Neural progenitor cell (in vitro differentiated cells): ENCODE results near the gene HIP1R. TPM values are rescaled to one million over a fixed set of nuclear protein-coding genes. Genes with fewer than 3 reads are reported as not detected.
"Not testable (repeated sequence)": the region's sequence is repeated elsewhere in the genome, so short reads cannot be mapped to it uniquely, and the experiment has no call there.

Source experiments
- DNase-seq: peaks from one replicate; pipeline ENCODE4 v3.0.0-alpha.2; 2016; ENCODE audit warnings: low spot score
- H2AFZ ChIP-seq: fragments of 200-600 bp; sonication (generic); replicated peaks from 2 replicates; pipeline ENCODE4 v1.6.1; 2016; ENCODE audit warnings: antibody characterized with exemption
- H3F3A ChIP-seq: fragments of 200-600 bp; sonication (generic); 2 replicates; pipeline ENCODE4 v1.6.1; 2016; ENCODE audit warnings: antibody characterized with exemption, low read depth
- H3K27ac ChIP-seq: fragments of 200-600 bp; sonication (generic); 2 replicates; pipeline ENCODE4 v1.5.1; 2016; ENCODE audit warnings: mild to moderate bottlenecking
- H3K27me3 ChIP-seq: fragments of 200-600 bp; sonication (generic); 2 replicates; pipeline ENCODE4 v1.6.1; 2016; ENCODE audit warnings: mild to moderate bottlenecking, moderate library complexity
- H3K36me3 ChIP-seq: fragments of 200-600 bp; sonication (generic); 2 replicates; pipeline ENCODE4 v1.5.1; 2016
- H3K4me1 ChIP-seq: fragments of 200-600 bp; sonication (generic); 2 replicates; pipeline ENCODE4 v1.6.1; 2016; ENCODE audit warnings: mixed run types
- H3K4me2 ChIP-seq: fragments of 200-600 bp; sonication (generic); 2 replicates; pipeline ENCODE4 v1.6.1; 2016
- H3K4me3 ChIP-seq: fragments of 200-600 bp; sonication (generic); 2 replicates; pipeline ENCODE4 v1.5.1; 2016
- H3K79me2 ChIP-seq: fragments of 200-600 bp; sonication (generic); 2 replicates; pipeline ENCODE4 v1.6.1; 2016; ENCODE audit warnings: low read depth
- H3K9ac ChIP-seq: fragments of 200-600 bp; sonication (generic); 2 replicates; pipeline ENCODE4 v1.6.1; 2016
- H3K9me3 ChIP-seq: fragments of 200-600 bp; sonication (generic); 2 replicates; pipeline ENCODE4 v1.5.1; 2016; ENCODE audit warnings: low read depth
- H4K20me1 ChIP-seq: fragments of 200-600 bp; sonication (generic); 2 replicates; pipeline ENCODE4 v1.6.1; 2016; ENCODE audit warnings: low read depth
- H3K27ac Mint-ChIP-seq: 3 replicates; pipeline ENCODE4 v1.8.0; 2021; ENCODE audit warnings: mixed read lengths
- H3K27me3 Mint-ChIP-seq: 2 replicates; pipeline ENCODE4 v1.8.0; 2022; ENCODE audit warnings: low read depth, mild to moderate bottlenecking, inconsistent platforms, moderate library complexity, mixed read lengths; ENCODE audit not compliant: insufficient read depth
- H3K36me3 Mint-ChIP-seq: 3 replicates; pipeline ENCODE4 v1.8.0; 2021; ENCODE audit warnings: mixed read lengths
- H3K4me1 Mint-ChIP-seq: 3 replicates; pipeline ENCODE4 v1.8.0; 2021; ENCODE audit warnings: mixed read lengths
- H3K4me3 Mint-ChIP-seq: 3 replicates; pipeline ENCODE4 v1.8.0; 2021; ENCODE audit warnings: mild to moderate bottlenecking, moderate library complexity, mixed read lengths
- H3K9me3 Mint-ChIP-seq: 3 replicates; pipeline ENCODE4 v1.8.0; 2020; ENCODE audit warnings: mixed read lengths
- EZH2 ChIP-seq: fragments of 200-600 bp; sonication (generic); IDR thresholded peaks from 2 replicates; pipeline ENCODE4 v1.6.1; 2017; ENCODE audit warnings: antibody characterized with exemption, mild to moderate bottlenecking, moderate library complexity
- EZH2phosphoT487 ChIP-seq: fragments of 200-600 bp; sonication (generic); IDR thresholded peaks from 2 replicates; pipeline ENCODE4 v1.6.1; 2017; ENCODE audit warnings: antibody characterized with exemption
- total RNA-seq: library from RNA; depleted of rRNA; stranded (reverse); fragments of >200 nt; gene quantifications from 2 replicates; pipeline ENCODE4 v1.2.3, GENCODE V29; 2015; ENCODE audit warnings: low replicate concordance
- TF ChIP-seq, protein P1 (sequence below): fragments of 200-600 bp; sonication (generic); IDR thresholded peaks from 2 replicates; pipeline ENCODE4 v1.5.1; 2017; ENCODE audit warnings: antibody characterized with exemption, mild to moderate bottlenecking

The HIP1R gene
- total RNA-seq, 1 donor from 2014 or later: 19.3 TPM

DNA sequence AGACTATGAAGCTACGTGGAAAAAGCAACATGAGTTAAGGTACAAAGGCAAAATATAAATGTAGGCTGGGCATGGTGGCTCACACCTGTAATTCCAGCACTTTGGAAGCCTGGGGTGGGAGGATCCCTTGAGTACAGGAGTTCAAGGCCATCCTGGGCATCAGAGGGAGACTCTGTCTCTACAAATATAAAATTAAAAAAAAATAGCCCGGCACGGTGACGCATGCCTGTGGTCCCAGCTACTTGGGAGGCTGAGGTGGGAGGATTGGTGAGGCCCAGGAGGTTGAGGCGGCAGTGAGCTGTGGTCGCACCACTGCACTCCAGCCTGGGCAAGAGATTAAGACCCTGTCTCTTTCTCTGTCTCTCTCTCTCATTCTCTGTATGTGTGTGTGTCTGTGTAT, 64.6 kb downstream of the HIP1R start:
- Histone ChIP-seq H4K20me1 (peaks cover 2% of the 10 kb centered on the region), H3K4me1 (peaks cover 4% of the 10 kb centered on the region), H3K9ac (no peak overlapping the region), H3F3A (peaks cover 8% of the 10 kb centered on the region), H3K36me3 (no peaks in the 10 kb centered on the region), H3K9me3 (no peaks in the 10 kb centered on the region), H3K27me3 (peaks cover 66% of the 10 kb centered on the region), H3K27ac (no peak overlapping the region), H3K4me2 (no peak overlapping the region), H2AFZ (no peak overlapping the region), H3K79me2 (peaks cover 7% of the 10 kb centered on the region), H3K4me3 (no peak overlapping the region)
- Mint-ChIP-seq H3K9me3 (no peaks in the 10 kb centered on the region), H3K4me1 (peaks cover 26% of the 10 kb centered on the region), H3K27ac (no peak overlapping the region), H3K4me3 (no peak overlapping the region), H3K27me3 (peaks cover 14% of the 10 kb centered on the region), H3K36me3 (no peaks in the 10 kb centered on the region)
- DNase-seq: no peak
- no peak for TF ChIP-seq EZH2
- TF ChIP-seq, protein P1, sequence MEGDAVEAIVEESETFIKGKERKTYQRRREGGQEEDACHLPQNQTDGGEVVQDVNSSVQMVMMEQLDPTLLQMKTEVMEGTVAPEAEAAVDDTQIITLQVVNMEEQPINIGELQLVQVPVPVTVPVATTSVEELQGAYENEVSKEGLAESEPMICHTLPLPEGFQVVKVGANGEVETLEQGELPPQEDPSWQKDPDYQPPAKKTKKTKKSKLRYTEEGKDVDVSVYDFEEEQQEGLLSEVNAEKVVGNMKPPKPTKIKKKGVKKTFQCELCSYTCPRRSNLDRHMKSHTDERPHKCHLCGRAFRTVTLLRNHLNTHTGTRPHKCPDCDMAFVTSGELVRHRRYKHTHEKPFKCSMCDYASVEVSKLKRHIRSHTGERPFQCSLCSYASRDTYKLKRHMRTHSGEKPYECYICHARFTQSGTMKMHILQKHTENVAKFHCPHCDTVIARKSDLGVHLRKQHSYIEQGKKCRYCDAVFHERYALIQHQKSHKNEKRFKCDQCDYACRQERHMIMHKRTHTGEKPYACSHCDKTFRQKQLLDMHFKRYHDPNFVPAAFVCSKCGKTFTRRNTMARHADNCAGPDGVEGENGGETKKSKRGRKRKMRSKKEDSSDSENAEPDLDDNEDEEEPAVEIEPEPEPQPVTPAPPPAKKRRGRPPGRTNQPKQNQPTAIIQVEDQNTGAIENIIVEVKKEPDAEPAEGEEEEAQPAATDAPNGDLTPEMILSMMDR: no peak

DNA sequence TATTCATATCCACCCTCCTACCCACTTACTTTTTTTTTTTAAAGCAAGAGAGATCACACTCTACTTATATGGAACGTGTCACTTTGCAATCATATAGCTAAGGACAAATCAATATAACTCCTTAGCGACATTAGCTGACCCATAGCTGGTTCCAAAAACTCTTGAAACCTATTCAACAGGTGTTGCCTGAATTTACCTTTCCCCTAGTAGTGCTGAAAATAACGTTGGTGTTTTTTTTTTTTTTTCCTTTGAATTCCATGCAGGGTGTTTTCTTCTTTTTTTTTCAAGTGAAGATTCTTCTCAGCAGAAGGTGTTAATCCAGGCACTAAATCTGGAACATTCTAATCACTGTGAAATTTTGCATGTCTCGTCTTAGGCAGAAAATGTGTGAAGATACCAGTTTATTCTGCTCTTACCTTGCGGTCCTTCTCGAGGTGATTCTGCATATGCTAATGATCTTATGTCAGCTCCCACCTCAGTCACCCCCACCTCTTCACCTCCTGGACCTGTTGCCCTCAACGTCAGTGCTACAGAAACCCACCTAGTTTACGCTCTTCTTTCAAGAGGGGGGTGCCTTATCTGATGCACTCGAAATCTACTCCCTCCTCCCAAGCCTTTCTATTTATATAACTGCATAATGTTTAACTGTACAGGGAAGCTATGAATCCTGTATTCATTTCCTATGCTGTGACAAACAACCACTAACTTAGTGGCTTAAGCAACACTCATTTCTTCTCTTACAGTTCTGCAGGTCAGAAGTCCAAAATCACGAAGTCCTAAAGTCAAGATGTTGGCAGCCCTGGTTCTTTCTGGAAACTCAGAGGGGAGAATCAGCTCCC, 67.8 kb downstream of the HIP1R start:
- Mint-ChIP-seq H3K27me3 (peaks cover 13% of the 10 kb centered on the region), H3K4me3 (no peak overlapping the region), H3K36me3 (no peaks in the 10 kb centered on the region), H3K4me1 (peaks cover 11% of the 10 kb centered on the region), H3K27ac (no peak overlapping the region), H3K9me3 (no peaks in the 10 kb centered on the region)
- Histone ChIP-seq H3K4me2 (no peak overlapping the region), H3K27me3 (peaks cover 36% of the 10 kb centered on the region), H4K20me1 (no peaks in the 10 kb centered on the region), H3K4me1 (no peaks in the 10 kb centered on the region), H3K9me3 (no peaks in the 10 kb centered on the region), H3K36me3 (no peaks in the 10 kb centered on the region), H2AFZ (no peak overlapping the region), H3K79me2 (no peaks in the 10 kb centered on the region), H3K27ac (no peak overlapping the region), H3K4me3 (no peak overlapping the region), H3K9ac (no peak overlapping the region), H3F3A (no peaks in the 10 kb centered on the region)
- DNase-seq: no peak
- TF ChIP-seq EZH2phosphoT487 (no peak), EZH2 (no peak)
- TF ChIP-seq, protein P1: no peak

DNA sequence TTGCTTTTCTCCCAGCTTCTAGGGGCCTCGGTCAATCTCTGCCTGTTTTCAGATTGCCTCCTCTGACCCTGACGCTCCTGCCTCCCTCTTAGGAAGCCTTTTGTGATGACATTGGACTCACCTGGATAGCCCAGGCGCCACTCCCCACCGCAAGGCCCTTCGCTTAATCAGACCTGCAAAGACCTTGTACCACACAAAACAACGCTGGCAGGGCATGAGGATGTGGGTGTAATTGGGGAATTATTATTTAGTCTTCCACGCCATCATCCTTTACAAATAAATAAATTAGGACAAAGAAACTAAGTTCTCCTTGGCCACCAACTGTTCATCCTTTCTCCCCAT, 68.4 kb downstream of the HIP1R start:
- H3K9me3 Mint-ChIP-seq: no peaks in the 10 kb centered on the region
- Histone ChIP-seq H3K36me3 (no peaks in the 10 kb centered on the region), H3K9me3 (no peaks in the 10 kb centered on the region), H3F3A (no peaks in the 10 kb centered on the region), H3K4me3 (no peak overlapping the region), H3K79me2 (no peaks in the 10 kb centered on the region), H3K4me2 (no peak overlapping the region), H2AFZ (no peak overlapping the region), H3K27ac (no peak overlapping the region), H3K4me1 (no peaks in the 10 kb centered on the region), H4K20me1 (no peaks in the 10 kb centered on the region), H3K9ac (no peak overlapping the region), H3K27me3 (peaks cover 30% of the 10 kb centered on the region)
- peaks cover 13% of the 10 kb centered on the region for H3K27me3 Mint-ChIP-seq
- no peak overlapping the region for H3K4me3 Mint-ChIP-seq
- H3K36me3 Mint-ChIP-seq: no peaks in the 10 kb centered on the region
- no peak overlapping the region for H3K27ac Mint-ChIP-seq
- peaks cover 5% of the 10 kb centered on the region for H3K4me1 Mint-ChIP-seq
- no peak for TF ChIP-seq EZH2
- TF ChIP-seq EZH2phosphoT487: no peak
- TF ChIP-seq, protein P1: no peak
- DNase-seq: no peak

DNA sequence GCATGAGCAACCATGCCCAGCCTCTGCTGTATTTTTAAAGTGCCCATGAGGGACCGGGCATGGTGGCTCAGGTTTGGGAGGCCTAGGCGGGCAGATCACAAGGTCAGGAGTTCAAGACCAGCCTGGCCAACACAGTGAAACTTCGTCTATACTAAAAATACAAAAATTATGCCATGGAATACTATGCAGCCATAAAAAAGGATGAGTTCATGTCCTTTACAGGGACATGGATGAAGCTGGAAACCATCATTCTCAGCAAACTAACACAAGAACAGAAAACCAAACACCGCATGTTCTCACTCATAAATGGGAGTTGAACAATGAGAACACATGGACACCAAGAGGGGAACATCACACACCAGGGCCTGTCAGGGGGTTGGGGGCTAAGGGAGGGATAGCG, 70.0 kb downstream of the HIP1R start:
- H3K27me3 Mint-ChIP-seq: peaks cover 15% of the 10 kb centered on the region
- not testable (repeated sequence) for H3K4me3 ChIP-seq, H3K79me2 ChIP-seq, H2AFZ ChIP-seq, H3K4me2 ChIP-seq, H3K36me3 Mint-ChIP-seq, H3K9ac ChIP-seq, H3K9me3 ChIP-seq, H3K36me3 ChIP-seq, H3K9me3 Mint-ChIP-seq, H3K4me3 Mint-ChIP-seq, DNase-seq, H3K4me1 ChIP-seq, H3K27ac ChIP-seq, H4K20me1 ChIP-seq
- H3K27ac Mint-ChIP-seq: peak overlapping the region; percentile 46
- peaks cover 15% of the 10 kb centered on the region for H3K27me3 ChIP-seq
- H3K4me1 Mint-ChIP-seq: peaks cover 10% of the 10 kb centered on the region
- H3F3A ChIP-seq: peaks cover 13% of the 10 kb centered on the region
